RWPE2 (cell line): ENCODE data around the gene KRTAP5-5.
A peak's percentile ranks its signal among the peaks of the same experiment; 100 is the strongest.
"Not testable (repeated sequence)": the region's sequence is repeated elsewhere in the genome, so short reads cannot be mapped to it uniquely, and the experiment has no call there.

Experiments used
- ATAC-seq: fragments of 200-7000 bp; cut with Tn5 transposase; 3 replicates; pipeline ENCODE4 v1.9.1; 2021; ENCODE audit warnings: low read depth
- DNase-seq: peaks from one replicate; pipeline ENCODE4 v3.0.0-alpha.2; 2020; ENCODE audit warnings: low spot score
- H3K27ac ChIP-seq: fragments of 450-650 bp; 2 replicates; pipeline ENCODE4 v1.5.1; 2017; ENCODE audit warnings: mild to moderate bottlenecking; ENCODE audit not compliant: poor library complexity, severe bottlenecking
- H3K27me3 ChIP-seq: fragments of 250-450 bp; sonication (Bioruptor Pico); 2 replicates; pipeline ENCODE4 v1.5.1; 2021; ENCODE audit warnings: mild to moderate bottlenecking, moderate library complexity; ENCODE audit not compliant: insufficient read depth, poor library complexity, severe bottlenecking
- H3K36me3 ChIP-seq: fragments of 250-450 bp; sonication (Bioruptor Pico); 2 replicates; pipeline ENCODE4 v1.5.1; 2020; ENCODE audit warnings: low read depth, mild to moderate bottlenecking, moderate library complexity
- H3K4me1 ChIP-seq: fragments of 250-450 bp; sonication (Bioruptor Pico); 2 replicates; pipeline ENCODE4 v1.5.1; 2021; ENCODE audit warnings: mild to moderate bottlenecking, moderate library complexity; ENCODE audit not compliant: insufficient read depth, poor library complexity, severe bottlenecking
- H3K4me3 ChIP-seq: fragments of 250-450 bp; sonication (Bioruptor Pico); 2 replicates; pipeline ENCODE4 v1.5.1; 2021; ENCODE audit warnings: mild to moderate bottlenecking, moderate library complexity; ENCODE audit not compliant: severe bottlenecking
- H3K9me3 ChIP-seq: fragments of 250-450 bp; sonication (Bioruptor Pico); 2 replicates; pipeline ENCODE4 v1.5.1; 2021; ENCODE audit warnings: mild to moderate bottlenecking, moderate library complexity; ENCODE audit not compliant: severe bottlenecking
- CTCF ChIP-seq: fragments of 450-650 bp; IDR thresholded peaks from one replicate; pipeline ENCODE4 v1.5.1; 2017; ENCODE audit warnings: mild to moderate bottlenecking, moderate library complexity; ENCODE audit not compliant: poor library complexity, severe bottlenecking

The KRTAP5-5 gene

GRCh38 chr11:1659506-1659905 lies 29.9 kb downstream of the KRTAP5-5 start:
- no peak for DNase-seq
- Histone ChIP-seq H3K4me1 (no peaks in the 10 kb centered on the region), H3K4me3 (no peak overlapping the region), H3K9me3 (no peaks in the 10 kb centered on the region), H3K36me3 (no peaks in the 10 kb centered on the region), H3K27me3 (no peaks in the 10 kb centered on the region), H3K27ac (no peak overlapping the region)
- ATAC-seq, result no peak
- no peak for TF ChIP-seq CTCF

- TF ChIP-seq CTCF, result no peak
- no peak for DNase-seq
- no peaks in the 10 kb centered on the region for H3K4me1 ChIP-seq
- no peak for ATAC-seq
- no peaks in the 10 kb centered on the region for H3K27me3 ChIP-seq
- H3K36me3 ChIP-seq, result no peaks in the 10 kb centered on the region
- no peak overlapping the region for H3K27ac ChIP-seq
- no peak overlapping the region for H3K4me3 ChIP-seq
- H3K9me3 ChIP-seq, result no peaks in the 10 kb centered on the region
Measured at GRCh38 chr11:1660111-1660867, 30.7 kb downstream of the KRTAP5-5 start.

GRCh38 chr11:1661454-1662269 lies 32.1 kb downstream of the KRTAP5-5 start:
- not testable (repeated sequence) for H3K27me3 ChIP-seq, H3K4me1 ChIP-seq, H3K4me3 ChIP-seq, H3K27ac ChIP-seq, H3K36me3 ChIP-seq, H3K9me3 ChIP-seq, DNase-seq
- ATAC-seq, result peak; percentile 35; the same call in 2 of the 3 replicates

GRCh38 chr11:1662699-1663283 lies 33.2 kb downstream of the KRTAP5-5 start:
- not testable (repeated sequence) for H3K9me3 ChIP-seq, H3K36me3 ChIP-seq, DNase-seq, H3K4me3 ChIP-seq, H3K27me3 ChIP-seq, H3K4me1 ChIP-seq, H3K27ac ChIP-seq, ATAC-seq

GRCh38 chr11:1665313-1665712 lies 35.7 kb downstream of the KRTAP5-5 start:
- Histone ChIP-seq H3K27ac (no peak overlapping the region), H3K36me3 (no peaks in the 10 kb centered on the region), H3K4me1 (no peaks in the 10 kb centered on the region), H3K9me3 (no peaks in the 10 kb centered on the region), H3K27me3 (peaks cover 15% of the 10 kb centered on the region), H3K4me3 (no peak overlapping the region)
- ATAC-seq, result peak; percentile 15; the same call in 1 of the 3 replicates
- TF ChIP-seq CTCF, result no peak
- no peak for DNase-seq
